Measurements from ENCODE around the gene LRRC32.
A peak's percentile ranks its signal among the peaks of the same experiment; 100 is the strongest.
"Not testable (repeated sequence)": the region's sequence is repeated elsewhere in the genome, so short reads cannot be mapped to it uniquely, and the experiment has no call there.

Gene LRRC32

DNA sequence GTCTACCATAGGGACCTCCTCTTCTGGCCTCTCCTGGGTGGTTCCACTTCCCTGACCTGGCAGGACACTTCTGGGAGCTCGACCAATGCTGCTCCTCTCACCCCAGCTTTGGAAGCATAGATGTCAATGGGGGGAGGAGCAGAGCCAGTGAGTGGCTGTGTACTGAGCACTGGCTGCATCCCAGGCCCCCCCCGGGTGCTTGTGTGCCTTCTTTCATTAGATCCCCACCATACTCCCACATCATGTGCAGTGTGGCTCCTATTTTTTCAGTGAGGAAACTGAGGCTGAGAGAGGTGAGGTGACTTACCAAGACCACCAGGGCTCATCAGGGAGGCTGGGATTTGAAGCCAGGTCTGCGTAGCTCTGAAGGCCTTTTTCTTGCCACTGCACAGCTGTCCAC lies 44.3 kb downstream of the LRRC32 start:
- DNase-seq = no peak

DNA sequence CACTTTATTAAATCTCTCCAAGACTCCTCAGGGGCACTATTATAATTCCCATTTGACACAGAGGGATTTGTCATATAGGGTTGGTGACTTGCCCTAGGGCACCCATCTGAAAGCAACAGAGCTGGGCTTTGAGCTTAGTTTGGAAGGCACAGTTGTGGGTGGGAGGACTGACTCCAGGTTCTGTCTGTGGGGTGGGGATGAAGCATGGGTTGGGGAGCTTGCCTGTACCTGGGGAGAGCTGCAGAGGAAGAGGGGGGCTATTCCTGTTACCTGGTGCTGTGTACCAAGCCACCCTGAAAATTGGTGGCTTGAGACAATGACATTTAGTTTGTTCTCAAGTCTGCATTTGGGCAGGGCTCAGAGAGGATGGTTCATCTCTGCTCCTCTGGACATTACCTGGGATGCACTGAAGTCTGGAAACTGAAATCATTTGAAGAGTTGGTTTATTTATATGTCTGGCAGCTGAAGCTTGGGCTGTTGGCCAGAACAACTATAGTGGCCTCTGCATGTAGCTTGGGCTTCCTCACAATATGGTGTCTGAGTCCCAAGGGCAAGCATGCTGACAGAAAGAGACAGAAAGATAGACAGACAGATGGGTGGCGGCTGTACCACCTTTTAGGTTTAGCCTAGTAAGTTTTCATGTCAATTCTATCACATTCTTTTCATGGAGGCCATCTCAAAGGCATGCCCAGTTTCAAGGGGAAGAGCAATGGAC lies 44.9 kb downstream of the LRRC32 start:
- no peak for DNase-seq

DNA sequence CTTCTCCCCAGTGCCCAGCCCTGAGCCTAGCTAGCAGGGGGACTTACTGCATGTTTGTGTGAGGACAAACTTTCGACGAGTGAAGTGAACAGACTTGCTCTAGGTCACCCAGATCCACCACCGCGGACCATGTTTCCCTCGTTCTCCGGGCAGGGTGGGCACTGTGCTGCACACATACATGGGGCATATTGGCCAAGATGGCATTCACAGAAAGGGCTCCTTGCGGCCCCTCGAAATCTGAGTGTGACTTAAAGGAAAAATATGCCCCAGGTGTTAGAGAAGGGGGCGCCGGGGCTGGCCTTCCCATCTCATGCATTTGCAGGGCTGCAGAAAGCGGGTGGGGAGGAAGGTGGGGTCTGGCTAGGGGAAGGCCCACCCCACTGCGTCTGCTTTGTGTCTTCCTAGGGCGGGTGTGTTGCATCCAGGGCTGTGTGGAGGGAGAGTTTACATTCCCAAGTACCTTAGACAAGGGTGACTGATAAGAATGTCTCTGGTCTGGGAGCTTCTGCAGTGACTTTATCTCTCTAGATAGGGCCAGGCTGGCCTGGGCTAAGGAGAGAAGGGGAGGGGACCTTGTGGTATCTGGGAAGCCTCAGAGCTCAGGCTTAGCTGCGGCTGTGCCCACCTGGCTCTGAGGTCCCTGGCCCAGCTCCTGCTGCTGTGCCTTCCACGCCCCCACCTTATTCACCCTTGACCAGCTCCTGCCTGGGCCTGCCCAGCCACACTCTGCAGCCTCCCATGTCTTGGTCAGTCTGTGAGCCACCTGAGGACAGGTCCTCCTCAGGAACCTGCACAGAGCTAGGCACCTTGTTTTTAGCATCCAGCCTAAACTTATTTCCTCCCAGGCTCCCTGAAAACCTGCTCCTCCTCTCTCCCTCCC lies 45.8 kb downstream of the LRRC32 start:
- DNase-seq = no peak

- no peak for DNase-seq
These were observed 46.6 kb downstream of the LRRC32 start for GRCh38 chr11:76623884-76624419.

- peak; percentile 80 for DNase-seq
These were observed 47.2 kb downstream of the LRRC32 start for GRCh38 chr11:76623171-76623883.

DNA sequence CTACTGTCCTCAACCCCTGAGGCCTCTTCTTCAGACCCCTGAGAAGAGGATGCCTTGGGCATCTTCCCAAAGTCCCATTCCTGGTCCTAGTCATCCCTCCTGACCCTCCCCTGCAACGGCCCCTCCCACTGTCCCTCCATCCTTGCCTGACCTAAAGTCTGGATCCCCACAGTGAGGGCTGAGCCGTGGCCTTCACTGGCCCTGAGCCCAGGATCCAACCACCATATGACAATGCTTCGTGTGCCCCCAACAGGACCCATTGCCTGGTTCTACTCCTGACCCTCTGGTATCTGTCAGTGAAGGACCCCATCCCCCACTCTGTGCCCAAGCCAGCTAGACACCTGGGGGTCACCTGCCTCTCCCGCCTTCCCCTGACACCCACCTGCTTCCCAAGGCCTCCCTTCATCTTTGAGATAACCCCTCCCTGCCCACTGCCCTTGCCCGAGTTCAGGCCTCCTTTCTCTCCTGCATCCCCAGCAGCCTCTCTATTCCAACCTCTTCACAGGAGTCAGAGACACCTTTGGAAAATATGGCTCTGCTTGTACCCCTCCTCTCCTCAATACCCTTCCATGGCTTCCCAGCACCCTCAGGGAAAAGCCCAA lies 48.0 kb downstream of the LRRC32 start:
- DNase-seq = no peak

DNA sequence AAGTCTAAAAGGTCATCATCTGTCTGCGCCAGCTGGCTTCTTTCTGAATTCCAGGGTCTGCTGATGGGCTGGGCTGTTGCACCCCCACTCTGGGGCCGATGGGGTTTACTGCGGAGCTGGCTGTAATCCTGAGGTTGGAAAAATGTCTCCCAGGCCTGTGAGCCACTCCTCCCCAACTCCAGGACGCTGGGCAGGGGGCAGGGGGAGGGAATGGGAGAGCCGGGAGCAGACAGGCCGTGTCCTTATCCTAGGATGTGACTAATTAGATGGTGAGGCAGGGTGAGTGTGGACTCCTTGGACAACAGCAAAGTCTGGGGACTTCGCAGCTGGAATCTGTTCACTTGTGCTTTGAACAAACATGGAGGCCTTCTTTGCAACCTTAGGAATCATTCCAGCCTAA lies 48.7 kb downstream of the LRRC32 start:
- DNase-seq = no peak

GRCh38 chr11:76621466-76621865 lies 49.1 kb downstream of the LRRC32 start:
- DNase-seq = no peak

DNA sequence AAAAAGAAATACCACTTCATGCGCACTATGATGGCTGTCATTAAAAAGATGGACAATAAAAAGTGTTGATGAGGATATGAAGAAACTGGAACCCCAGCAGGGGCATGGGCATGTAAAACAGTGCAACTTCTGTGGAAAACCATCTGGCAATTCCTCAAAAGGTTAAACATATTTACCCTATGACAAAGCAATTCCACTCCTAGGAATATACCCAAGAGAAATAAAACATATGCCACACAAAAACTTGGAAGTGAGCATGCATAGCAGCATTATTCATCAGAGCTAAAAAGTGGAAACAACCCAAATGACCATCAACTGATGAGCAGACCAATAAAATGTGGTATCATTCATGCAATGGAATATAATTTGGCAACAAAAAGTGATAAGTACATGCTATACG lies 50.1 kb downstream of the LRRC32 start:
- peak; percentile 86 for DNase-seq

GRCh38 chr11:76619801-76620200 lies 50.7 kb downstream of the LRRC32 start:
- DNase-seq = not testable (repeated sequence)

DNA sequence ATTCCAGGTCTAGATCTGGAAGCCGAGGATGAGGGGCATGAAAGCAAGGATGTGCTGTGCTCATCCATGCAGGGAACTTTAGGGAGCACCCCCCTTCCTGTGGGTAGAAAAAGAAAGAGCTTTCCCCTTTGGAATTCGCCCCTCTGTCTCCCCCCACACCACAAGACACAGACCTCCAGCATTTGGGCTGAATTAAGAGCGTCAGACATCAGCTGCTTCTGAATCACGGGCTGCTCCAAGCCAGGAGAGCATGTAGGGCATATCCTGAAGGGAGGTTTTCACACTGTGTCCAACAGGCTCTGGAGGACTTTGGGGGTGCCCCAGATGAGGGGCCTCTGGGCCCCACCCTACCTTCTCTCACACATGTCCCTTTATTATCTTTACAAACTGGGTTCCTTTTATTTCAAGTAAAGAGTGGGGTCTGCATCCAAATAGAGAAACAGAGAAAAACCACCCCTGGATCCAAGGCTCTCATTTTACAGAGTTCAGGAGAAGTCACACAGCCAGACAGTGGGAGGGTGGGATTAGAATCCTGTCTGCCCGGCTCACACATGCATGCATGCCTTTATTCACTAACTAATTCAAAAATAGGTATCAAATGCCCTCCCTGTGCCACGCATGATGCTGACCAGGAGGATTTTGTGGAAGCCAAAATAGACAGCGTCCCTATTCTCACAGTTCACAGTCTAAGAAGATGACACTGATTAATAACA lies 52.8 kb downstream of the LRRC32 start:
- DNase-seq = peak; percentile 13

- no peak for DNase-seq
These were observed 53.6 kb downstream of the LRRC32 start for GRCh38 chr11:76616676-76617552.

GRCh38 chr11:76615950-76616349 lies 54.6 kb downstream of the LRRC32 start:
- no peak for DNase-seq

- DNase-seq = no peak
These were observed 55.9 kb downstream of the LRRC32 start for GRCh38 chr11:76614471-76615179.

GRCh38 chr11:76613901-76614300 lies 56.6 kb downstream of the LRRC32 start:
- DNase-seq = no peak

DNA sequence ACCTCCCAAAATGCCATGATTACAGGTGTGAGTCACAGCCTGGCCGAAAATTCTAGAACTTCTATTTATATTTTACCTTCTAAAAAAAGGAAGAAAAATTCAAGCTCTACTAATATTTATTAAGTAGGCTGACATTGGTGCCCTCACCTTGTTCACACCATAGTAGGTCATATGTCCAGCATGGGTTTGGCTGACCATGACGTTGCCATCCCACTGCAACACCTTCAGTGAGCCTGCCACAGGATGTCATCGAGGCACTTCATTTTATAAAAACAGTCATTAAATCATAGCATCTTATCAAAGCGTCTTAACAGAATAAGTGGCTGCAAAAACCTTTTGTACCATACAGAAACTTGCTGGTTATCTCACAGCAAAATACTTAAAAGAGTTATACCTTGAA lies 58.3 kb downstream of the LRRC32 start:
- DNase-seq = no peak

GRCh38 chr11:76610871-76611475 lies 59.6 kb downstream of the LRRC32 start:
- no peak for DNase-seq

DNA sequence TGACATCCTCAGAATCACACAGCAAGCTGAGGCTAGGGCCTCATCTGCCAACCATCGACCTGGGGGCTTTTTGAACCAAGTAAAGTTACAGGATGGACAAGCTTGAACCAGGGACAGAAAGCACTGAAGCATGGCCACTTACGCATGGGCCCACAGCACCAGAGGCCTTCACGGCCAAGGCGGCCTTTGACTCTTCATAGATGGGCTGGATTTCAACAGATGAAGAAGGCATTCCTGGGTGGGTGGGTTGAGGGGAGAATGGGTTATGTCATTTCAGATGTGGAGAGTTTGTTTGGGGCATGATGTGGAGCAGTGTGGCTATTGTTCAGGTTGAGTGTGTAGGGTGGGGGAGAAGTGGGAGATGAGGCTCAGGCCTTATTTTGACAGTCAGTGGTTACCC lies 60.2 kb downstream of the LRRC32 start:
- DNase-seq = no peak

GRCh38 chr11:76609736-76610370 lies 60.7 kb downstream of the LRRC32 start:
- no peak for DNase-seq
